ENCODE data around the gene KLF3.

KLF3 gene

GRCh38 chr4:38674258-38675144 is 10.5 kb downstream of the KLF3 start:
- peak; percentile 4 for DNase-seq

DNA sequence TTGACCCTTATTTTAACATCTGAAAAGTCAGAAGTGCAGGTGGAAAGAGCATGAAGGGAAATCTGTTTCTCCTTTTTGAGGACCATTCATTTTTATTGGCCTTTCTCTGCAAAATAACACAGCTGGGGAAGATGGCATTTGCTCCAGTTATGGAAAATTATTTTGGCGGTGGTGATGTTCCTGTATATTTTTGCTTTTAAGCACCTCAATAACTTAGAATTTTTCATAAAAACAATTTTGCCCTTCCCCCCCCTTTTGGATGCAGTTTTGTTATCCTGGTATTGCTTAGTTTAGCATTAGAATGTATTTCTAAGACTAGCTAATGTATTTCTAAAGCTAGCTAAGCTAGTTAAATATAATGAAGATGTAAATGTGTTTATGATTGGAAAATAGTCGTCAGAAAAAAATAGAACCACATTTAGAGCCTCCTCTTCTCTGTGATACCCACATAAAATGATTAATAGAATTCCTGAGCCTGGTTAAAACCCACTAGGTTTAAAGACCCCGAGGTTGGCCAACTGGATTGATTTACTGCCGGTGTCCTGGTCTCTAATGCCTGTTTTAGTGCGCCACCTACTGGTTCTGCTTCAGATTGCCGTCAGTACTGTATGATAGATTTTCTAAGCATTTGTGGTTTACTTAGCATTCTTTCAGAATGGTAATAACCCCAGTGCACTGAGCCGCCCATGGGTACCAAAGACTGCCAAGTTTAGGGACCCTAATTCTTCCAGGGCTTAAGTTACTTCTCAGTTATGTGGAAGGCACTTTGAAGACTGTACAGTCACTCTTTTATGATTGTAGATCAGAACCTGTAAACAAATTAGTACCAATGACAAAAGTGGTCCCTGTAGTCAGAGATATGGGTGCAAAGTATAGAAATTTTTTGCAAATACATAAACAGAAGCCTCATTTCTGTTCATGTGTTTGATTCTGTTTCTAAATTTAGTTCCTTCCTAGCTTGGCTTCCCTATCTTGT is 11.4 kb downstream of the KLF3 start:
- peak; percentile 83 for DNase-seq

DNA sequence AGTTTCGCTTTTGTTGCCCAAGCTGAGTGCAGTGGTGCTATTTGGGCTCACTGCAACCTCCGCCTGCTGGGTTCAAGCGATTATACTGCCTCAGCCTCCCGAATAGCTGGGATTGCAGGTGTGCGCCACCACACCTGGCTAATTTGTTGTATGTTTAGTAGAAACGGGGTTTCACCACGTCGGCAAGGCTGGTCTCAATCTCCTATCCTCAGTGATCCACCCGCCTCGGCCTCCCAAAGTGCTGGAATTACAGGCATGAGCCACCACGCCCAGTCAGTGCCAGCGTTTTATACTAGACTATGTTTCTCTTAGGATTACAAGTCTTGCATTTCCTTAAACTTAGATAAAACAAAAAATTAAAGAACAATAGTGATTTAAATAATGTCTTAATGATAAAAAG is 13.0 kb downstream of the KLF3 start:
- DNase-seq: no peak

DNA sequence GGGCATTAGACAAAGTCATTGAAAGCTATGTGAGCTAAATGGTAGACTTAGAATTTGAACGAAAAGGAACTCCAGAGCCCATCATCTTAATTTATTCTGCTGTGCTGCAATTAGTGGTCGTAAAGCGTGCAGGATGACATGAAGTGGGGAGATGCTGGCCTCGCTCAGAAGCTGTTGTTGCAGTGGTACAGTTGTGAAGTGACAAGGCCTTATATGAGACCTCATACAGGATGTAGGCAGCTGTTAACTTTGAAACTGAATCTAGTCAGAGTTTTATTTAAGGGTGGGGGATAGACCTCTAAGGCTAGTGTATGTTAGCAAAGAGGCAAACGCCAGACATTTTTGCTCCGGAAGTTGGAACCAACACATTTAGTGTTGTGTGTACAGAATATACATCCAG is 13.4 kb downstream of the KLF3 start:
- DNase-seq: no peak

DNA sequence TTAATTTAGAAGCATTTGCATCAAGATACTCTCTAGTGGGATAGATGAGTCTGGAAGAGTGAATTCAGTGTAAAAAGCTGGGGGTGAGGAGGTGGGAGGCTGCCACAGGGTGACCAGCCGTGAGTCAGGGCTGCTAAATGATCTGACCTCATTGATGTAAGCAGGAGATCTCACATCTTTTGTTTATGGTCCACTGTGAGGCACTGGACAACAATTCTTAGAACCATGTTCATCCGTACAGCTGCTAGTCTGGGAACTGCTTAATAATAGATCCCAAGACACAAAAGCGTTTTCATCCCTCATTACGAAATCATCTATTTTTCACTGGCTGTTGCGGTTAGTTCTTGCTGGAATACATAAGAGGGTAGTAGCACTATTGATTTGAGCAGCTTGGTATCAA is 14.1 kb downstream of the KLF3 start:
- no peak for DNase-seq

DNA sequence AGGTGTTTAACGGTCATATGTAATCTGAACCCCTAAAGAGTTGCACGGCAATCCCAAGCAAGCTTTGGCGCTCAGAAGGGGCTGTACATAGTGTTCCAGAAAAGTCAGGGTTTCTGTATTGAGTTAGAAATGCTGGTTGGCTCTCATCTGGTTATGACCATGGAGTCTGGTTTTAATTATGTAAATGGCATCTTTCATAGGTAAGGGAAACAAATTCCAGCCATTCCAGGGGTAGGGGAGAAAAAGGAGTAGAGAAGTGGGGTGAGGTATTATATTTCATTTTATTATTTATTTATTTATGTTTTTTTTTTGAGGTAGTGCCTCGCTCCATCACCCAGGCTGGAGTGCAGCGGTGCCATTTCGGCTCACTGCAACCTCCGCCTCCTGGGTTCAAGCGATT is 15.9 kb downstream of the KLF3 start:
- DNase-seq: no peak

DNA sequence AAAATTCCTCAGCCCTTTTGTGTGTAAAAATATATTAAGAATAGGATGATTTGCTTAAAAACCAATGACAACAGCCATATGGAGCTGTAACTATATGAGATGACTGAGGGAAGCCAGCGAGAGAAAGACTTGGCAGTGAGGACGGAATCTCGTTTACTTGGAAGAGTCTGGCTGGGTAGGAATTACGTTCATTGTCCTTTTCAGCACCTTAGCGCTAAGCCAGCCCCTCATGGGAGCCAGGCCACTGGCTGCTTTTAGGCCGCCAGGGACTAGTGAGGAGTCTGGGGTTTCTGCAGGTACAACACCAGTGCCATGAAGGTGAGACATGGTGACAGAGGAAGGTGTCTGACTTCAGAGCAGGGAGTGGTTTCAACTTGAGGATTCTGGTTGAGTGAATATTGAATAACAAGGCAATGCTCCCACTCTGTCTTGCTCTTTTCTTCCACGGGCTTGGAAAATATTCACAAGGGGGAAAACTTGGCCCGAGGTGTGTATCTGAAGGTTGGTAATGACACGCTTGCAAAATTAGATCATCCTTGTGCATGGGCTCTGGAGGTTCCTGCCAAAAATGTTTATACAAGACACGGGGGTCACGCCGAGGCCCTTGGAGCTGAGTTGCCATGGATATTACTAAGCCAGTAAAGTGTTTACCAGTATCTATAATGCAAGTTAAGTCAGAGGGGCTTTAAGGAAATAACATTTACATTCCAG is 17.4 kb downstream of the KLF3 start:
- DNase-seq: no peak

- DNase-seq: no peak
These were observed 18.3 kb downstream of the KLF3 start for GRCh38 chr4:38682336-38682735.

- no peak for DNase-seq
These were observed 19.3 kb downstream of the KLF3 start for GRCh38 chr4:38683276-38683675.

DNA sequence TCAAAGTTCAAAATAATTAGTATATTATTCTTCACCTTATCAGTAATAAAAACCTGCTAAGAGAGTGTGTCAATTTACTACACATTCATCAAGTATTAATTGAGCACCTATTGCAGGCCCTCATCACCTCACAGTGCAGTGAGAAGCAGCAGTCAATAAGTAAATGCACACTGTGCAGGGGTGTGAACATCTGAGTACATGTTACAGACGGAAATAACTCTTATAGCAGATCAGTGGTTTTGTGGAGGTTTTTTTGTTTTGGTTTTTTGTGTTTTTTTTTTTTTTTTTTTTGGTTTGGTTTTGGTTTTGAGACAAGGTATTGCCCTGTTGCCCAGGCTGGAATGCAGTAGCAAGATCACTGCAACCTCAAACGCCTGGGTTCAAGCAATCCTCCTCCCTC is 20.3 kb downstream of the KLF3 start:
- DNase-seq: no peak

DNA sequence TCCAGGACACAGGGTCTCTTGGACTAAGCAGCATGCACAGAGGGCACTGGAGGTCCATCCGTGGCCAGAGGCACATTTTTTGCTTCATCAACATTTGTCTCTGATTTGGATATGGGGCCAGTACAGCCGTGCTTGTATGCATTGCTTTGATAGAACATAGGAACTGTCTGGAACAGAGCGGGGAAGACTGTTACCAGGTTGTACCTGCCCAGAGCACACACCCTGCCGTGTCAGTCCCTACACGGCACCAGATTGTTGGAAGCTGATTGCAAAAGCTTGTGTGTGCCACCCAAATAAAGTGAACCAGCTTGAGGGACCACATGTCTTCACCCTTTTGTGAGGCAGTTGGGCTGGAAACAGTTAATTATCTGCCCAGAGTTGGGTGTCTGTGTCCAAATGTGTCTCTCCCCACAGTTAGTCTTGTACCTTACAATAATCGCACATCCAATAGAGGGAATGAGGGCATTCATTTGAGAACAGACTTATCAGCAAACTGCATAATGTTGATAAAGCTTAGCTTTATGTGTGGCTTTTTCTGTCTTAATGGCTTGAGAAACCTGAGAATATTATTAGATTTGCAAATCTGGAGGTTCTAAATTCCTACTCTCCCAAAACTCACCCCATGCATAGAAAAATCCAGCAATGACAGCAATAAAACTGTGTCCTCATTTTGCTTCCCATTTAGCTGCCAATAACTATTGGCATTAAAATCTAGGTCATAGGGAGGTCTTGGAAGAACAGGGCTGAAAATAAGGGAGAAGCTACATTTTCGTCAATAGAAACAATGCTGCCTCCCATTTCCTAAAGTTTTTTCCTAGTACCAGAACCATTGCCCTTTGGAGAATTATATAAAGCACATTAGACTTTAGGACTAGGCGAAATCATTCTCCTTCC is 21.2 kb downstream of the KLF3 start:
- no peak for DNase-seq

GRCh38 chr4:38686682-38687081 is 22.7 kb downstream of the KLF3 start:
- no peak for DNase-seq

DNA sequence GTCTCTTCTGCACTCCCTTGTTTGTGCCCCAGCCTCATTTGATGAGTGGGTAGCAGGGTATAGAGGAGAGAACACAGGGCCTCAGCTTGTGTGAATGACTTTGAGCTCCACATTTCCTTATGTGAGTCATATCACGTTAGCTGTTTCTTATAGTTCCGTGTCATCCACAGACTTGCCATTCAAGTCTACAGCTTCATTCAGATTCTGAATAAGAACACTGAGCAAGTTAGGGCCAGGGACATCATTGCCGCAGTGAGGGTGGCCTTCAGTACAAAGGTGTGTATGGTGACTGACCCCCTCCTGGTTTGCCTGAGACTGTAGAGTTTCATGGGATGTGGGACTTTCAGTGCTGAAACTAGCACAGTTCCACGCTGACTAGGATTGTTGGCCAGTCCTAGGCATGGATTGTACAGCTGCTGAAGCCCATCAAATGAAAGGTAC is 23.6 kb downstream of the KLF3 start:
- no peak for DNase-seq

- DNase-seq: no peak
These were observed 24.8 kb downstream of the KLF3 start for GRCh38 chr4:38688676-38689355.

DNA sequence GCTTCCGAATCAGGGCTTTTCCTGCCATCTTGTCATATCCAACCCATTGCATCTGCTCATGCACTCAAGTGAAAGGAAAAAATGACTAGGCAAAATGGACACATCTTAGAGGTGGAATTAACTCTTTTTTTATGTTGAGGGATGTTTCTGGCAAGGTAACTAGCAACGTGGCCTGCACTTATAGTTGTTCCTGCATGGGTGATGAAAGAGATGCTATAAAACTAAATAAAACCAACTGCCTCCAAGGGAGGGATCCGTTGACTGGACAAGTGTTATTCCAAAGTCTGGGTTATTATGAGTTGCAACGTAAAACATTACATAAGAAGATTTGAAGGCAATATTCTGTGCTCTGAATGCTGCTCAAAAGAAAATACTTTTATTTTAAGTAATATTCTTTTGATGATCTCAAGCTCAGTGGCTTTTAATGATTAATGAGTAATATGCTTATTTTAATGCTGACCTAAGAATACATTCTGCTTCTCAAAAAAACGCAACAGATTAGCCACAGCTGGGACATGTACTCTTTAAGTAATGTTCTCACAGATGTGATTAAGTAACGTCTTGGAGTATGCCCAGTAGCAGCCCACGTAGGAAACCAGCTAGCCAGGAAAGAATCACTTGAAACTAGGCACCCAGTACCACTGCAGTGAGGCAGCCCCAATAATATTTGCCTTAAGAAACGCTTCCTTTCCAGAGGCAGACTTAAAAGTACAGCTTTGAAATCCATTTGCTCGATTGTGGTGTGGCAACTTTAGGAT is 27.4 kb downstream of the KLF3 start:
- DNase-seq: no peak

DNA sequence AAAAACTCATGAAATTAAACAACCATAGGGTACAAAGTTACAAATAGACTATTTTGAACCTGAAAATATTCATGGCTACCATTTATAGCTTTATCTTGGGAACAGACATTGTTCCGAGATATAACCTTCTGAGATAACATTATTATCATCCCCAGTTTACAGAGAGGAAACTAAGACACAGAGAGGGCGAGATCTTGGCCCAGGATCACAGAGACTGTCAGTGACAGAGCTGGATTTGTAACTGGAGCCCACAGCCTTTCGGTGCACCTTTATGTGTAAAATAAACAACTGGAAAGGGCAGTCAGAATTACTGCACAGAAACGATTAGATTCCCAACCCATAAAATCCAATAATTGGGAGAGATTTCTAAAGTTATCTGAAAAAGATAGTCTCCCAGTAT is 28.4 kb downstream of the KLF3 start:
- no peak for DNase-seq

DNA sequence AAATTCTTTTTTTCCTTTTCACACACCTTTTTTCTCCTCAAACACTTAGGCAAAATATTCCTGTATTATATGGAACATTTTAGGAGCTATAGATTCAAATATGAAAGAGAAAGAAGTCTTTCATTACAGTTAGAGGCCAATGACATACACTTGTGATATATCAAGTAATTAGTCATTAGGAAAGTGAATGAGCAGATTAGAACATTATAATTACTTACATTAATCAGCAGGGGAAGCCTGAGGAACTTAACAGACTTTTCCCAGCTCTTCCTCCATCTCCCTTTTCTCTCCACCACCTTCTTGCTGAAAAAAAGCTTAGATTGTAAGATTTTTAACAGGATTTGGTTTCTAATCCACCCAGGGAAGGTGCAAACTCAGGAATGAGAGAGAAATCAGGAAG is 29.6 kb downstream of the KLF3 start:
- no peak for DNase-seq

GRCh38 chr4:38694330-38694729 is 30.3 kb downstream of the KLF3 start:
- DNase-seq: no peak

DNA sequence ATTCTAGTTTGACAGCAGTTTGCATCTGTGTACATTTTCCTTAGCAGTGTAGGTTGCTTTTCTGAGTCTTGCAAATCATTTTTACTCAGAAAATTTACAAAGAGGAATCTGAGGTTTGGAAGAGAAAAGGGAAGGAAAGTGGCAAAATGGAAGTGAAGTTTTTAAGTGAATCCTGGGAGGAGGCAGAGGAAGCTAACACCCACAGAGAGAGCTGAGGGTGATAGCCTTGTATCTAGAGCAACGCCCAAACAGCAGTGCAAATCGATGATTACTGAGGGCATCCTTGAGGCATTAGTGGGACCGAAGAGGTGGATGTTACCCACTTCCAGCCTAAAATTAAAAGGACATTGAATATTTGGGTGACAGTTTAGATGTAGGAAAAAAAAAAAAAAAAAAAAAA is 31.8 kb downstream of the KLF3 start:
- DNase-seq: no peak

- DNase-seq: no peak
These were observed 32.7 kb downstream of the KLF3 start for GRCh38 chr4:38696697-38697096.

DNA sequence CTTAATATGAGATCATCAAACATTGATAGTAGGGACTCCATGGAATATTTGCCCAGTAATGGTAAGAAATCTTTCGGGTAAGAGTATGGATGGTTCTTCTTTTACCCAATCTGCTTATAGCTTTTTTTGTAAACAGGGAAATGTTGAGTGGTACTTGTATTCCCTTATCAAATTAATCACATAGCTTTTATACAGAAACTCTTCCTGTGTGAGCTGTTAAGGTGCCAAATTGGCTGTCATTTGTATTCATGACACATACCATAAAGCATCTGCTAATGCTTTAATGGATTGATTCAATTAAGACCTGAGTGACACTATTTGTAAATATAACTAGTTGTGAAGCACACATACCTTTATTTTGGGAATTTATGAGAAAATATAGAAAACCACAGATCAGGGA is 34.2 kb downstream of the KLF3 start:
- no peak for DNase-seq
